ENCODE data around the gene ADGRB3.
"Not testable (repeated sequence)": the region's sequence is repeated elsewhere in the genome, so short reads cannot be mapped to it uniquely, and the experiment has no call there.

The ADGRB3 gene

GRCh38 chr6:68852791-68853190, 217.7 kb downstream of the ADGRB3 start:
- no peak for DNase-seq

GRCh38 chr6:68859233-68859632, 224.2 kb downstream of the ADGRB3 start:
- no peak for DNase-seq

GRCh38 chr6:68868646-68869045, 233.6 kb downstream of the ADGRB3 start:
- no peak for DNase-seq

- DNase-seq: no peak
These were observed 238.2 kb downstream of the ADGRB3 start for GRCh38 chr6:68873236-68873635.

GRCh38 chr6:68874747-68875146, 239.7 kb downstream of the ADGRB3 start:
- no peak for DNase-seq

- DNase-seq: no peak
These were observed 240.3 kb downstream of the ADGRB3 start for GRCh38 chr6:68875403-68875802.

- peak; percentile 53 to 57 for DNase-seq
These were observed 241.9 kb downstream of the ADGRB3 start for GRCh38 chr6:68876792-68877493.

- DNase-seq: no peak
These were observed 245.2 kb downstream of the ADGRB3 start for GRCh38 chr6:68880050-68880813.

- DNase-seq: not testable (repeated sequence)
These were observed 248.2 kb downstream of the ADGRB3 start for GRCh38 chr6:68883325-68883724.

- no peak for DNase-seq
These were observed 256.3 kb downstream of the ADGRB3 start for GRCh38 chr6:68891419-68891818.

GRCh38 chr6:68892452-68892851, 257.4 kb downstream of the ADGRB3 start:
- no peak for DNase-seq

GRCh38 chr6:68895929-68896328, 260.8 kb downstream of the ADGRB3 start:
- no peak for DNase-seq

- DNase-seq: no peak
These were observed 266.0 kb downstream of the ADGRB3 start for GRCh38 chr6:68901044-68901443.

- no peak for DNase-seq
These were observed 276.3 kb downstream of the ADGRB3 start for GRCh38 chr6:68911334-68911733.

- no peak for DNase-seq
These were observed 276.7 kb downstream of the ADGRB3 start for GRCh38 chr6:68911811-68912210.

GRCh38 chr6:68912805-68913204, 277.7 kb downstream of the ADGRB3 start:
- not testable (repeated sequence) for DNase-seq

GRCh38 chr6:68915586-68915985, 280.5 kb downstream of the ADGRB3 start:
- no peak for DNase-seq

GRCh38 chr6:68919537-68919936, 284.5 kb downstream of the ADGRB3 start:
- DNase-seq: no peak

- DNase-seq: no peak
These were observed 306.3 kb downstream of the ADGRB3 start for GRCh38 chr6:68941345-68941744.

- DNase-seq: no peak
These were observed 312.6 kb downstream of the ADGRB3 start for GRCh38 chr6:68947721-68948120.

GRCh38 chr6:68951270-68951669, 316.2 kb downstream of the ADGRB3 start:
- no peak for DNase-seq

- DNase-seq: peak; percentile 32 to 36
These were observed 323.2 kb downstream of the ADGRB3 start for GRCh38 chr6:68958327-68958726.

- DNase-seq: peak; percentile 67 to 74
These were observed 332.6 kb downstream of the ADGRB3 start for GRCh38 chr6:68967549-68968300.

- DNase-seq: no peak
These were observed 333.2 kb downstream of the ADGRB3 start for GRCh38 chr6:68968301-68968649.
